Measurements from ENCODE around the gene ENOX1. TPM values are rescaled to one million over a fixed set of nuclear protein-coding genes. Genes with fewer than 3 reads are reported as not detected.

The ENOX1 gene
- total RNA-seq, 2 donors from 2014 or later, result 0.33 TPM; not detected in 1

- Mint-ChIP-seq H3K27me3 (ENCODE audit: insufficient read depth) (peaks cover 3% of the 10 kb centered on the region), H3K4me1 (no peaks in the 10 kb centered on the region), H3K36me3 (ENCODE audit: low read depth) (no peaks in the 10 kb centered on the region), H3K27ac (no peak overlapping the region), H3K9me3 (peaks cover 7% of the 10 kb centered on the region), H3K4me3 (no peak overlapping the region)
- H3K4me3 ChIP-seq (ENCODE audit: low read length), result no peak overlapping the region
- H3K36me3 ChIP-seq (ENCODE audit: control insufficient read depth, insufficient read depth, low read length), result no peaks in the 10 kb centered on the region
- no peak overlapping the region for H3K27ac ChIP-seq (ENCODE audit: low read depth, low read length)
- WGBS, 2 experiments (ENCODE audit: insufficient coverage in 1 of 2, insufficient read length in 1 of 2), result 77% methylated on average over 3 of the region's 3 CpGs; no CpG with 5 or more reads in 1 of the 2 experiments
- H3K9me3 ChIP-seq (ENCODE audit: control insufficient read depth, low read length), result peaks cover 4% of the 10 kb centered on the region
- TF ChIP-seq, protein P1, sequence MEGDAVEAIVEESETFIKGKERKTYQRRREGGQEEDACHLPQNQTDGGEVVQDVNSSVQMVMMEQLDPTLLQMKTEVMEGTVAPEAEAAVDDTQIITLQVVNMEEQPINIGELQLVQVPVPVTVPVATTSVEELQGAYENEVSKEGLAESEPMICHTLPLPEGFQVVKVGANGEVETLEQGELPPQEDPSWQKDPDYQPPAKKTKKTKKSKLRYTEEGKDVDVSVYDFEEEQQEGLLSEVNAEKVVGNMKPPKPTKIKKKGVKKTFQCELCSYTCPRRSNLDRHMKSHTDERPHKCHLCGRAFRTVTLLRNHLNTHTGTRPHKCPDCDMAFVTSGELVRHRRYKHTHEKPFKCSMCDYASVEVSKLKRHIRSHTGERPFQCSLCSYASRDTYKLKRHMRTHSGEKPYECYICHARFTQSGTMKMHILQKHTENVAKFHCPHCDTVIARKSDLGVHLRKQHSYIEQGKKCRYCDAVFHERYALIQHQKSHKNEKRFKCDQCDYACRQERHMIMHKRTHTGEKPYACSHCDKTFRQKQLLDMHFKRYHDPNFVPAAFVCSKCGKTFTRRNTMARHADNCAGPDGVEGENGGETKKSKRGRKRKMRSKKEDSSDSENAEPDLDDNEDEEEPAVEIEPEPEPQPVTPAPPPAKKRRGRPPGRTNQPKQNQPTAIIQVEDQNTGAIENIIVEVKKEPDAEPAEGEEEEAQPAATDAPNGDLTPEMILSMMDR (conservative IDR thresholded peaks at IDR 0.05), result no peak
- H3K4me1 ChIP-seq (ENCODE audit: control insufficient read depth, insufficient read depth, low read length), result no peaks in the 10 kb centered on the region
- DNase-seq, result no peak
- no peak overlapping the region for H3K9ac ChIP-seq (ENCODE audit: extremely low read depth, low read length, poor library complexity, severe bottlenecking)
- H3K27me3 ChIP-seq (ENCODE audit: control insufficient read depth, insufficient read depth, low read length, poor library complexity, severe bottlenecking), result no peaks in the 10 kb centered on the region
These were observed 409.6 kb downstream of the ENOX1 start for GRCh38 chr13:43377149-43377548.

- H3K27ac ChIP-seq (ENCODE audit: low read depth, low read length), result no peak overlapping the region
- peaks cover 4% of the 10 kb centered on the region for H3K9me3 ChIP-seq (ENCODE audit: control insufficient read depth, low read length)
- TF ChIP-seq, protein P1 (conservative IDR thresholded peaks at IDR 0.05), result no peak
- Mint-ChIP-seq H3K4me3 (no peak overlapping the region), H3K27ac (no peak overlapping the region), H3K36me3 (ENCODE audit: low read depth) (no peaks in the 10 kb centered on the region), H3K27me3 (ENCODE audit: insufficient read depth) (peaks cover 3% of the 10 kb centered on the region), H3K4me1 (no peaks in the 10 kb centered on the region), H3K9me3 (peaks cover 7% of the 10 kb centered on the region)
- H3K4me3 ChIP-seq (ENCODE audit: low read length), result no peak overlapping the region
- H3K9ac ChIP-seq (ENCODE audit: extremely low read depth, low read length, poor library complexity, severe bottlenecking), result no peak overlapping the region
- WGBS, 2 experiments (ENCODE audit: insufficient coverage in 1 of 2, insufficient read length in 1 of 2), result 83 to 86% methylated on average over 1 of the region's 1 CpG
- H3K4me1 ChIP-seq (ENCODE audit: control insufficient read depth, insufficient read depth, low read length), result no peaks in the 10 kb centered on the region
- DNase-seq, result no peak
- no peaks in the 10 kb centered on the region for H3K27me3 ChIP-seq (ENCODE audit: control insufficient read depth, insufficient read depth, low read length, poor library complexity, severe bottlenecking)
- no peaks in the 10 kb centered on the region for H3K36me3 ChIP-seq (ENCODE audit: control insufficient read depth, insufficient read depth, low read length)
These were observed 410.2 kb downstream of the ENOX1 start for GRCh38 chr13:43376596-43376995.

DNA sequence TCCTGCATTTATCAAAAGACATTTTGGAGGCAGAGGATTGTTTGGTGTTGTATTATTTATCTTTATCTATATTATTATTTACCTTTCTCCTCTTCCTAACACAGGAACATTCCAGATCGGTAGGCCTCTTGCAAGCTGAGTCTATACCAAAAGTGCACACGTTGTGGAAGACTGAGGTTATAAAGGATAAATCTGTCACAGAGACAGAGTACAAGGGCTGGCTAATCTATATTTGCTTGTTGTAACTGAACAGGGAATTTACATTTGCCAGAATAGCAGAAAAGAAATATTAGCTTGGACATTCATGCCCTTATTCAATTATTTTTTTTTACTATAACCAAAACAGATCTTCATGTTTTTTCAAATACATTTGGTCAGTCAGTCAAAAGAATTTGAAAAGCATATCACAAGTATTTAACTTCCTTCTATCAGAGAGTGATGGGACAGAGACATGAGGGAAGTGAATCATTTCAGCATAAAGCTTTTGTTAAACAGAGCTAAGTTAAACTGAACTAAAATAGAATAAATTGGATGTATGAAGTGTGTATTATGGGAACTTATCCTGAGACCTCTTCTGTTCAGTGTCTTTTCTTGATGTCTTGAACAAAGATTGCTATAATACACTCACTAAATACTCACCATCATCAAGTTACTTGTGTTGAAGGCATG lies 410.8 kb downstream of the ENOX1 start:
- H3K9me3 Mint-ChIP-seq, result peaks cover 7% of the 10 kb centered on the region
- H3K27ac Mint-ChIP-seq, result no peak overlapping the region
- H3K4me3 Mint-ChIP-seq, result no peak overlapping the region
- 85% methylated on average over 2 of the region's 2 CpGs; no CpG with 5 or more reads in 1 of the 2 experiments for WGBS, 2 experiments (ENCODE audit: insufficient coverage in 1 of 2, insufficient read length in 1 of 2)
- Histone ChIP-seq H3K4me3 (ENCODE audit: low read length) (no peak overlapping the region), H3K9ac (ENCODE audit: extremely low read depth, low read length, poor library complexity, severe bottlenecking) (no peak overlapping the region), H3K9me3 (ENCODE audit: control insufficient read depth, low read length) (peaks cover 4% of the 10 kb centered on the region), H3K36me3 (ENCODE audit: control insufficient read depth, insufficient read depth, low read length) (no peaks in the 10 kb centered on the region), H3K4me1 (ENCODE audit: control insufficient read depth, insufficient read depth, low read length) (no peaks in the 10 kb centered on the region), H3K27me3 (ENCODE audit: control insufficient read depth, insufficient read depth, low read length, poor library complexity, severe bottlenecking) (no peaks in the 10 kb centered on the region), H3K27ac (ENCODE audit: low read depth, low read length) (no peak overlapping the region)
- H3K4me1 Mint-ChIP-seq, result no peaks in the 10 kb centered on the region
- TF ChIP-seq, protein P1 (conservative IDR thresholded peaks at IDR 0.05), result no peak
- peaks cover 3% of the 10 kb centered on the region for H3K27me3 Mint-ChIP-seq (ENCODE audit: insufficient read depth)
- DNase-seq, result no peak
- H3K36me3 Mint-ChIP-seq (ENCODE audit: low read depth), result no peaks in the 10 kb centered on the region

All from endodermal cell (in vitro differentiated cells).